Measurements from ENCODE around the gene CNN1. TPM values are rescaled to one million over a fixed set of nuclear protein-coding genes. Genes with fewer than 3 reads are reported as not detected.
"Not testable (repeated sequence)": the region's sequence is repeated elsewhere in the genome, so short reads cannot be mapped to it uniquely, and the experiment has no call there.

CNN1 gene
- total RNA-seq, 1 donor from 2014 or later, result 301 TPM

GRCh38 chr19:11599704-11600103, 61.1 kb downstream of the CNN1 start:
- not testable (repeated sequence) for DNase-seq (ENCODE audit: low spot score)

Other genes starting within 250 kb of the CNN1 start
- gene TSPAN16, start 242.7 kb upstream of the CNN1 start, total RNA-seq, result not detected
- gene RAB3D, start 199.2 kb upstream of the CNN1 start, total RNA-seq, result 58.1 TPM
- 185 TPM for gene TMEM205, start 192.6 kb upstream of the CNN1 start, total RNA-seq
- 44.4 TPM for gene CCDC159, start 192.3 kb upstream of the CNN1 start, total RNA-seq
- gene PLPPR2, start 183.4 kb upstream of the CNN1 start, total RNA-seq, result 25.5 TPM
- 4.3 TPM for gene SWSAP1, start 164.2 kb upstream of the CNN1 start, total RNA-seq
- gene EPOR, start 154.5 kb upstream of the CNN1 start, total RNA-seq, result 6.7 TPM
- 44.2 TPM for gene RGL3, start 119.5 kb upstream of the CNN1 start, total RNA-seq
- gene ODAD3, start 103.7 kb upstream of the CNN1 start, total RNA-seq, result 0.78 TPM
- 267 TPM for gene PRKCSH, start 103.2 kb upstream of the CNN1 start, total RNA-seq
- not detected for gene ELAVL3, start 57.8 kb upstream of the CNN1 start, total RNA-seq
- gene ZNF653, start 33.0 kb upstream of the CNN1 start, total RNA-seq, result 10.9 TPM
- 43.7 TPM for gene ECSIT, start 9.7 kb upstream of the CNN1 start, total RNA-seq
- 46.2 TPM for gene ELOF1, start 20.4 kb downstream of the CNN1 start, total RNA-seq
- gene ACP5, start 38.8 kb downstream of the CNN1 start, total RNA-seq, result 19.9 TPM
- 20.7 TPM for gene ZNF627, start 58.6 kb downstream of the CNN1 start, total RNA-seq
- gene ZNF823, start 200.1 kb downstream of the CNN1 start, total RNA-seq, result 21.5 TPM
- gene ZNF441, start 228.1 kb downstream of the CNN1 start, total RNA-seq, result 17.9 TPM